K562 (cell line): ENCODE measurements around the gene ME3. TPM values are rescaled to one million over a fixed set of nuclear protein-coding genes. Genes with fewer than 3 reads are reported as not detected.
A peak's percentile ranks its signal among the peaks of the same experiment; 100 is the strongest.

Source experiments
- ATAC-seq: fragments of 200-7000 bp; cut with Tn5 transposase; 3 replicates; pipeline ENCODE4 v1.9.1; 2020; ENCODE audit warnings: moderate library complexity
- BruUV-seq: library from RNA; stranded (reverse); fragments of 400-500 nt; replicated peaks from 2 replicates; lab custom pipeline; 2021; lab: Mats Ljungman, UMichigan
- CTCF ChIA-PET: fragments of 300-600 bp; formaldehyde crosslinking; extraction: SDS; loops from one replicate; lab custom pipeline; 2021; ENCODE audit warnings: low intra/inter-chr PET ratio; lab: Yijun Ruan, JAX
- POLR2A ChIA-PET: fragments of 300-600, 350-650 bp; sonication (Branson Sonifier 250); formaldehyde crosslinking; extraction: SDS; loops from one replicate; lab custom pipeline; 2021; ENCODE audit warnings: antibody characterized with exemption, inconsistent platforms; lab: Yijun Ruan, JAX
- DNase-seq, 4 experiments: peaks; one replicate each; pipeline versions ENCODE4 v3.0.0 to v3.0.0-alpha.2; 2011 to 2018; ENCODE audit warnings: low spot score in 3 of 4, mixed read lengths in 3 of 4; ENCODE audit errors: extremely low read depth in 1 of 4
- FAIRE-seq: peaks from 2 replicates; lab custom pipeline; 2011; peaks lifted over from hg19 to GRCh38; lab: Jason Lieb, UNC
- H2AFZ ChIP-seq: 2 replicates; pipeline ENCODE4 v1.6.0; 2011; ENCODE audit warnings: low read depth, low read length, control low read depth, inconsistent platforms
- H3K27ac ChIP-seq: fragments of 200-600 bp; 3 replicates; pipeline ENCODE4 v1.8.0; 2011; ENCODE audit warnings: low read depth, mild to moderate bottlenecking, control low read depth, inconsistent platforms, low read length, moderate library complexity, mixed read lengths; ENCODE audit errors: extremely low read depth
- H3K27me3 ChIP-seq, 2 experiments: fragments of 300-600 bp in 1 of 2; 2 replicates in 1 of 2; 3 replicates in 1 of 2; pipeline versions ENCODE4 v1.6.0 to v1.8.0; 2011; ENCODE audit warnings: inconsistent platforms in 2 of 2, low read length in 2 of 2, mild to moderate bottlenecking in 1 of 2, mixed read lengths in 1 of 2, moderate library complexity in 1 of 2; ENCODE audit not compliant: control insufficient read depth in 2 of 2, insufficient read depth in 2 of 2
- H3K36me3 ChIP-seq: fragments of 300-600 bp; 3 replicates; pipeline ENCODE4 v1.8.0; 2011; ENCODE audit warnings: mild to moderate bottlenecking, low read length, inconsistent platforms; ENCODE audit not compliant: control insufficient read depth, insufficient read depth
- H3K4me1 ChIP-seq, 2 experiments: fragments of 200-600 bp in 1 of 2; replicated peaks in 1 of 2; 2 replicates in 1 of 2; 3 replicates in 1 of 2; pipeline versions ENCODE4 v1.5.1 to v1.8.0; 2011; ENCODE audit warnings: inconsistent platforms in 2 of 2, low read length in 2 of 2, mild to moderate bottlenecking in 1 of 2, mixed read lengths in 1 of 2, moderate library complexity in 1 of 2; ENCODE audit not compliant: control insufficient read depth in 2 of 2, insufficient read depth in 2 of 2
- H3K4me2 ChIP-seq: 2 replicates; pipeline ENCODE4 v1.6.1; 2011; ENCODE audit warnings: low read length, control low read depth, inconsistent platforms, mixed read lengths; ENCODE audit not compliant: insufficient read depth
- H3K4me3 ChIP-seq: fragments of 200-600 bp; sonication (generic), shearing (Covaris generic); 2 replicates; pipeline ENCODE4 v1.5.1; 2016; ENCODE audit warnings: control low read depth, inconsistent platforms
- H3K79me2 ChIP-seq: fragments of 200-600 bp; 3 replicates; pipeline ENCODE4 v1.8.0; 2011; ENCODE audit warnings: low read length, inconsistent platforms; ENCODE audit not compliant: control insufficient read depth, insufficient read depth
- H3K9ac ChIP-seq, 2 experiments: 2 replicates each; pipeline versions ENCODE4 v1.6.0 to v1.6.1; 2011; ENCODE audit warnings: low read depth in 2 of 2, low read length in 2 of 2, control low read depth in 1 of 2, inconsistent platforms in 1 of 2, mild to moderate bottlenecking in 1 of 2, mixed read lengths in 1 of 2; ENCODE audit not compliant: insufficient read depth in 1 of 2
- H3K9me1 ChIP-seq: one replicate; pipeline ENCODE4 v1.6.0; 2011; ENCODE audit warnings: inconsistent platforms, mild to moderate bottlenecking, low read length, moderate library complexity; ENCODE audit not compliant: control insufficient read depth, insufficient read depth
- H3K9me3 ChIP-seq: replicated peaks from 2 replicates; pipeline ENCODE4 v1.5.1; 2011; ENCODE audit warnings: low read depth, low read length, inconsistent platforms; ENCODE audit not compliant: control insufficient read depth, insufficient read depth
- H4K20me1 ChIP-seq: replicated peaks from 2 replicates; pipeline ENCODE4 v1.6.1; 2011; ENCODE audit warnings: low read length, inconsistent platforms, mixed read lengths; ENCODE audit not compliant: control insufficient read depth, insufficient read depth
- HEY1 ChIP-seq: fragments of 250-450 bp; sonication (Bioruptor Pico); IDR thresholded peaks from 2 replicates; pipeline ENCODE4 v1.5.0; 2020; ENCODE audit warnings: mild to moderate bottlenecking, moderate library complexity, borderline replicate concordance
- HOXB6 ChIP-seq: fragments of 250-450 bp; sonication (Bioruptor Pico); IDR thresholded peaks from 2 replicates; pipeline ENCODE4 v1.5.1; 2022; ENCODE audit warnings: mild to moderate bottlenecking, borderline replicate concordance
- ILK ChIP-seq: fragments of 450-650 bp; IDR thresholded peaks from 2 replicates; pipeline ENCODE4 v1.6.1; 2016; ENCODE audit warnings: missing genetic modification characterization, low read depth, mild to moderate bottlenecking, missing compliant biosample characterization, moderate library complexity, borderline replicate concordance
- MAFG ChIP-seq: fragments of 450-650 bp; conservative IDR thresholded peaks from 2 replicates; pipeline ENCODE4 v1.6.1; 2016; ENCODE audit warnings: missing genetic modification characterization, missing compliant biosample characterization
- RNF219 ChIP-seq: fragments of 250-450 bp; sonication (Bioruptor Pico); IDR thresholded peaks from 2 replicates; pipeline ENCODE4 v1.5.0; 2022; ENCODE audit warnings: mild to moderate bottlenecking
- ZNF277 ChIP-seq: fragments of 250-450 bp; sonication (Bioruptor Pico); IDR thresholded peaks from 2 replicates; pipeline ENCODE4 v1.8.0; 2022; ENCODE audit warnings: inconsistent platforms, mild to moderate bottlenecking, moderate library complexity, borderline replicate concordance
- ZNF764 ChIP-seq: fragments of 250-450 bp; sonication (Bioruptor Pico); IDR thresholded peaks from 2 replicates; pipeline ENCODE4 v1.4.0; 2020; ENCODE audit warnings: low read depth, mild to moderate bottlenecking, moderate library complexity
- WGBS: fragments of 100-300 bp; shearing (Covaris generic); methylation state at CpG from one replicate; pipeline ENCODE4 v1.1.6; 2016; ENCODE audit warnings: low coverage, mixed read lengths; ENCODE audit not compliant: insufficient coverage; ENCODE audit errors: missing lambda C conversion rate; 5-methylcytosine and 5-hydroxymethylcytosine counted together
- in situ Hi-C: fragments of 300-500 bp; cut with MboI; formaldehyde crosslinking; loops from 4 replicates; pipeline ENCODE4 v1.15.0; 2018; ENCODE audit warnings: inconsistent platforms, mixed read lengths
- intact Hi-C: fragments of 100-400 bp; cut with micrococcal nuclease; formaldehyde crosslinking; loops from 2 replicates; pipeline ENCODE4 v1.14.2; 2022
- polyA plus RNA-seq, 8 experiments: library from polyadenylated mRNA; depleted of rRNA in 4 of 8; stranded (reverse) in 5 of 8; unstranded in 3 of 8; fragments of >200 nt; fragmentation: Nextera tagmentation in 2 of 8; fragmentation: Illumina TruSeq in 1 of 8; extraction: Ambion mirVana in 2 of 8; extraction: Trizol in 1 of 8; gene quantifications; 2 replicates each; pipeline versions ENCODE4 v1.2.1 to v1.2.3, GENCODE V29; 2011 to 2014; ENCODE audit warnings: inconsistent platforms in 1 of 8, missing spikeins in 1 of 8
- total RNA-seq, 7 experiments: library from RNA; depleted of rRNA in 6 of 7; stranded (reverse); fragments of >200 nt in 6 of 7; fragmentation: Illumina TruSeq in 2 of 7; extraction: Trizol in 2 of 7; gene quantifications; 2 replicates each; pipeline versions ENCODE4 v1.2.1 to v1.2.3, GENCODE V29; 2011 to 2021; ENCODE audit warnings: low replicate concordance in 1 of 7

The ME3 gene
- total and polyA plus RNA-seq, 9 of the 15 experiments (the other 6 are each of a cell fraction or from before 2014, with no cell fraction given) = not detected

- TF ChIP-seq ZNF277 (no peak), RNF219 (CRISPR knock-in tag) (no peak), MAFG (tag) (peak; percentile 41), HEY1 (CRISPR knock-in tag) (no peak), ILK (tag) (no peak), HOXB6 (CRISPR knock-in tag) (no peak)
Measured at GRCh38 chr11:86687185-86687778, 14.9 kb upstream of the ME3 start (continued).

GRCh38 chr11:86686531-86686930, 14.1 kb upstream of the ME3 start:
- POLR2A ChIA-PET = no interaction called here
- Histone ChIP-seq H3K27ac (no peak overlapping the region), H3K4me3 (no peak overlapping the region), H3K4me2 (no peak overlapping the region), H3K36me3 (no peaks in the 10 kb centered on the region), H3K9me1 (no peaks in the 10 kb centered on the region), H4K20me1 (no peaks in the 10 kb centered on the region), H3K79me2 (no peaks in the 10 kb centered on the region), H2AFZ (no peak overlapping the region), H3K27me3 (peaks cover 0 to 5% of the 10 kb centered on the region in 2 experiments; a peak in 2 of 5 replicates), H3K9ac (no peak overlapping the region), H3K4me1 (no peaks in the 10 kb centered on the region), H3K9me3 (no peaks in the 10 kb centered on the region)
- ATAC-seq = no peak
- no peak for TF ChIP-seq ZNF764 (CRISPR knock-in tag)
- intact Hi-C loops = no loop called here
- CTCF ChIA-PET = no interaction called here
- 0% methylated on average over 1 of the region's 1 CpG for WGBS
- no peak for FAIRE-seq
- in situ Hi-C loops = no loop called here
- no TSS peak for BruUV-seq
- no peak for DNase-seq
